Rectal smooth muscle tissue (tissue), 1 donor: Measurements from ENCODE around the gene FAM78A.

Source experiments
- H3K27ac ChIP-seq: one replicate; pipeline ENCODE4 v1.7.0; 2013; ENCODE audit warnings: low read depth, low read length, inconsistent platforms
- H3K27me3 ChIP-seq: one replicate; pipeline ENCODE4 v1.7.0; 2013; ENCODE audit warnings: low read length; ENCODE audit not compliant: control insufficient read depth, insufficient read depth
- H3K36me3 ChIP-seq: one replicate; pipeline ENCODE4 v1.7.0; 2013; ENCODE audit warnings: low read length; ENCODE audit not compliant: control insufficient read depth, insufficient read depth
- H3K4me1 ChIP-seq: one replicate; pipeline ENCODE4 v1.7.0; 2013; ENCODE audit warnings: low read length; ENCODE audit not compliant: control insufficient read depth, insufficient read depth
- H3K4me3 ChIP-seq: one replicate; pipeline ENCODE4 v1.7.0; 2013; ENCODE audit warnings: low read length
- H3K9ac ChIP-seq: one replicate; pipeline ENCODE4 v1.7.0; 2013; ENCODE audit warnings: low read length

The FAM78A gene, protein sequence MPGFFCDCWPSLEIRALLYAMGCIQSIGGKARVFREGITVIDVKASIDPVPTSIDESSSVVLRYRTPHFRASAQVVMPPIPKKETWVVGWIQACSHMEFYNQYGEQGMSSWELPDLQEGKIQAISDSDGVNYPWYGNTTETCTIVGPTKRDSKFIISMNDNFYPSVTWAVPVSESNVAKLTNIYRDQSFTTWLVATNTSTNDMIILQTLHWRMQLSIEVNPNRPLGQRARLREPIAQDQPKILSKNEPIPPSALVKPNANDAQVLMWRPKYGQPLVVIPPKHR

DNA sequence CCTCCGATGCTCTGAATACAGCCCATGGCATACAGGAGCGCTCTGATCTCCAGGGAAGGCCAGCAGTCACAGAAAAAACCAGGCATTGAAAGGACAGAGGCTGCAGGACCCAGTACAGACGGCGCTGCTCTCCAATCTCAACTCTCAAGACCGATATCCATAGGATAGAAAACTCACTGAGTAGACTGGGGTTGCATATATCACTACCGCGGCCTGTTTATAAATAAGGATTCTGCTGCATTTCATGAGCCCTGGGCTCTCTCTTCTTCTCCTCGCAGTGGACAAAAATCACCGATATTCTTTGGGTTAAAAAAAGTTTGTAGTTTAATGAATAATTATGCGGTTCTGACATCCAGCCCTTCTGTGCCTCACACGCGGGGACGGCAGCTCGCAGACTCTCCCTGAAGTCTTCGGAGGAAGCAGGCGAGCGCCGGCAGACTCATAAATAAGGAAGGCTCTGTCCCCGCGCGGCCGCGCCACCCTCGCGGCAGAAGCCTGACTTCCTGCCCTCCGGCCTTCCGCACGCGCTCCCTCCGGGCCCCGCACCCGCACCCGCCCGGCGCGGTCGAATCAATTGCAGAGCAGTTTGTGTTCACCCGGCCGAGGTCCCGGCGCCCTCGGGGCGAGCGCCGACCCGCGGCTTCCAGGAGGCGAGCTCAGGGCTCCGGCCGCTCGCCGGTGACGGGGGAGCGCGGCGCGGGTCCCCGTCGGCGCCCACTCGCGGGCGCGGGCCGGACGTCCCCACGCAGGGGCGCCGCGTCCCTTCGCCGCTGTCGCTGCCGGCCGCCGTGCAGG is at the start of gene FAM78A:
FAM78A (minus strand) TSS at position 417 of the 795 bp plus-strand sequence; CDS start at position 86, 331 bp downstream.
- Histone ChIP-seq H3K36me3 (no peaks in the 10 kb centered on the region), H3K27ac (no peak within 1 kb of the TSS), H3K27me3 (peaks cover 13% of the 10 kb centered on the region), H3K4me3 (peak within 1 kb of the TSS; percentile 60), H3K9ac (peak within 1 kb of the TSS; percentile 36), H3K4me1 (no peaks in the 10 kb centered on the region)

GRCh38 chr9:131324736-131325679 is 48.7 kb upstream of the FAM78A start:
- H3K36me3 ChIP-seq = no peaks in the 10 kb centered on the region
- H3K27ac ChIP-seq = no peak overlapping the region
- no peaks in the 10 kb centered on the region for H3K27me3 ChIP-seq
- no peak overlapping the region for H3K9ac ChIP-seq
- no peak overlapping the region for H3K4me3 ChIP-seq
- H3K4me1 ChIP-seq = no peaks in the 10 kb centered on the region

DNA sequence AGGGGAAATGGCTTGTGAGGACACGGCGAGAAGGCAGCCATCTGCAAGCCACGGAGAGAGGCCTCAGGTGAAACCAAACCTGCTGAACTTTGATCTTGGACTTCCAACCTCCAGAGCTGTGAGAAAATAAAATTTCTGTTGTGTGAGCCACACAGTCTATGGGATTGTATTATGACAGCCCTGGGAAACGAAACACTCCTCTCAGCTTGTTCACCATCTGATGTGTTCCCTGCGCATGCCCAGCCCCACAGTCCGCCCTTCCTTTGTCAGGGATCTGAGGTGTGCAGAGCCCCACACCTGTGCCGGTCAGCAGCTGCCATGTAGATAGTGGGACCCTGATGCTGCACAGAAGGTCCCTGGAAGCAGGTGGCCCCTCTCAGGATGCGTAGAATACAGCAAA is 47.3 kb upstream of the FAM78A start:
- no peak overlapping the region for H3K9ac ChIP-seq

GRCh38 chr9:131320031-131320685 is 43.8 kb upstream of the FAM78A start:
- Histone ChIP-seq H3K27me3 (no peaks in the 10 kb centered on the region), H3K36me3 (no peaks in the 10 kb centered on the region), H3K4me1 (no peaks in the 10 kb centered on the region), H3K9ac (no peak overlapping the region), H3K27ac (no peak overlapping the region), H3K4me3 (no peak overlapping the region)

More for the DNA sequence above, 47.3 kb upstream of the FAM78A start:
- H3K4me3 ChIP-seq = no peak overlapping the region
- H3K27ac ChIP-seq = no peak overlapping the region
- H3K4me1 ChIP-seq = no peaks in the 10 kb centered on the region
- no peaks in the 10 kb centered on the region for H3K27me3 ChIP-seq
- no peaks in the 10 kb centered on the region for H3K36me3 ChIP-seq

- no peak overlapping the region for H3K27ac ChIP-seq
- H3K36me3 ChIP-seq = no peaks in the 10 kb centered on the region
- no peak overlapping the region for H3K4me3 ChIP-seq
- H3K27me3 ChIP-seq = no peaks in the 10 kb centered on the region
- no peak overlapping the region for H3K9ac ChIP-seq
- H3K4me1 ChIP-seq = no peaks in the 10 kb centered on the region
Observed at GRCh38 chr9:131319486-131319885, 43.2 kb upstream of the FAM78A start.

DNA sequence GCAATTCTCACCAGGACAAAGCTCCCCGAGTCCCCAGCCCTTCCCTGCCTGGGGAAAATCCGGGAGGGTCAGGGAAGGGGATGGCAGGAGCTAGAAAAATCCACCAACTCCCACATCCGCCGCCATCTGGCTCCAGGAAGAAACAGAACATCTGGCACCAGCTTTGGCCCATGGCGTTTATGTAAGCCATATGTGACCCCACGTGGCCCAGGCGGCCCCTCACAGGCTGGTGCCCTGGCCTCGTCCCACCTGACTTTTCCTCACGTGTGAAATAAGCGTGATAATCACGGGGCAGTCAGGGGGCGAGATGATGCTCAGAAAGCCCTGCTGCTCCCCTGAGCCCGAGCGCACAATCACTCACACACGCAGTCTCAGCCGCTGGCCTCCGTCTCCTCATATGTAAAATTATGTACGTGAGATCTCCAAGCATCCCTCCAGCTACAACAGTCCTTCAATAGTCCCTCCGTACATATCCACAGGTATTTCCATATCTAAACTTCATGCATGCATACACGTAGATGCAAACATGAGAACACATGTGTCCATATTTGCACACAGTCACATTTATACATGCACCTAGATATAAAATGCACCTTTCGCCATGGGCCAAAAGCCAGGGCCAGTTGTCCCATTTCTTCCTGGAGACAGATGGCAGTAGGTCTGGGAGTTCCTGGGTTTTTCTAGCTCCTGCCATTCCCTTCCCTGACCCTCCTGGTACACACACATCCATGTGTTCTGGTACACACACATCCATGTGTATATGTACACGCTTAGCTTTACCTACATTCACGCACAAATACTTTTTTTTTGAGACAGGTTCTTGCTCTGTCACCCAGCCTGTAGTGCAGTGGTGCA is 42.1 kb upstream of the FAM78A start:
- H3K27me3 ChIP-seq = no peaks in the 10 kb centered on the region

DNA sequence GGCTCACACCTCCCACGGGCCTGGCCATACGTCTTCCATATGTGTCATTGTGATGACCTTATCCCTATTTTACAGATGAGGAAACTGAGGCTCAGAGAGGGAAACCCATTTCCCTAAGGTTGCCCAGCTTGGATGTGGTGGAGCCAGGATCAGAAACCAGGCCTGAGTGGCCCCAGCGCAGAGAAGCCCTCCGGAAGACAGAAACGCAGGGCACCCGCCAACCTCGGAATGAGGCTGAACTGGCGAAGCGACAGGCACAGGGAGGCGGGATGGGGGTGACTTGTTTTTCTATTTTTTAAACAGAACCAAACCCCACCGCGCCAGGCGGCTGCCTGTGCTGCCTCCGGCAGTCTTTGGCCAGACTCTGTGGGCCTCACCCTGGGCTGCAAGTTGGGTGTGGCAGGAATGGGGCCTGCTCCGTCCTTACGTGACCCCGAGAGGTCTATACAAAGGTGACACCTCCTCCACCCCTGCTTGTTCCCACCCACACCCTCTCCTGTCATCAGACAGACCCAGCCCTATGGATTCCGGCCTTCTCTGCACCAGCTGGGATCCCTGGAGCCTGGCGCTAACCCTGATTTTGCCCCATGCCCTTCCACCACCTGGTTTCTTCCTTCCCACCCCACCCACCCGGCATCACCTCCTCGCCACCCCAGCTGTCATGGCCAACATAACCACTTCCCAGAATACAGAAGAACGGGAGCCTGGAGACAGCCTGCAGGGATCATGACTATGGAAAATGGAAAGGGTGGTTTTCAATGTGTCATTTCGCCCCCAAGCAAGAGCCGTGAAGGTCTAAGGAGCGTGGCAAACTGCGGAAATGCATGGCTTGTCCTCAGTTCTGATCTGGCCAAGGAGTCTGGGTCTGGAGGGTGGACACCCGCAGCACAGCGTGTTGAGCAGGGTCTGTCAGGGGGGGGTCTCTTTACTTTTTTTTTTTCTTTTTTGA is 36.8 kb upstream of the FAM78A start:
- H3K9ac ChIP-seq = no peak overlapping the region
- H3K36me3 ChIP-seq = no peaks in the 10 kb centered on the region
- H3K27me3 ChIP-seq = no peaks in the 10 kb centered on the region
- H3K4me1 ChIP-seq = no peaks in the 10 kb centered on the region
- H3K27ac ChIP-seq = no peak overlapping the region
- no peak overlapping the region for H3K4me3 ChIP-seq

More for the DNA sequence above, 42.1 kb upstream of the FAM78A start:
- Histone ChIP-seq H3K27ac (no peak overlapping the region), H3K9ac (no peak overlapping the region), H3K4me1 (no peaks in the 10 kb centered on the region), H3K4me3 (no peak overlapping the region), H3K36me3 (no peaks in the 10 kb centered on the region)

DNA sequence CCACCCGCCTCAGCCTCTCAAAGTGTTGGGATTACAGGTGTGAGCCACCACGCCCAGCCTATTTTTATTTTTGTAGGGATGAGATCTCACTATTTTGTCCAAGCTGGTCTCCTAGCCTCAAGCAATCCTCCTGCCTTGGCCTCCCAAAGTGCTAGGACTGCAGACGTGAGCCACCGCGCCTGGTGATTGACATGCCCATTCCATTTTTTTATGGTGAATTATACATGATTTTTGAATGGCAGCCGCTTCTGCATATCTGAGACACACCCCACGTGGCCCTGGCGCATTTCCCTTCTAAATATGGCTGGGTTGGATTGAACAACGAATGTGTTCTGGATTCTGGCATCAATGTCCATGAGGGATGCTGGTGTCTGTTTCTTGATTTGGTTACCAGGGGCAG is 35.9 kb upstream of the FAM78A start:
- Histone ChIP-seq H3K4me1 (no peaks in the 10 kb centered on the region), H3K36me3 (no peaks in the 10 kb centered on the region), H3K27ac (no peak overlapping the region)

DNA sequence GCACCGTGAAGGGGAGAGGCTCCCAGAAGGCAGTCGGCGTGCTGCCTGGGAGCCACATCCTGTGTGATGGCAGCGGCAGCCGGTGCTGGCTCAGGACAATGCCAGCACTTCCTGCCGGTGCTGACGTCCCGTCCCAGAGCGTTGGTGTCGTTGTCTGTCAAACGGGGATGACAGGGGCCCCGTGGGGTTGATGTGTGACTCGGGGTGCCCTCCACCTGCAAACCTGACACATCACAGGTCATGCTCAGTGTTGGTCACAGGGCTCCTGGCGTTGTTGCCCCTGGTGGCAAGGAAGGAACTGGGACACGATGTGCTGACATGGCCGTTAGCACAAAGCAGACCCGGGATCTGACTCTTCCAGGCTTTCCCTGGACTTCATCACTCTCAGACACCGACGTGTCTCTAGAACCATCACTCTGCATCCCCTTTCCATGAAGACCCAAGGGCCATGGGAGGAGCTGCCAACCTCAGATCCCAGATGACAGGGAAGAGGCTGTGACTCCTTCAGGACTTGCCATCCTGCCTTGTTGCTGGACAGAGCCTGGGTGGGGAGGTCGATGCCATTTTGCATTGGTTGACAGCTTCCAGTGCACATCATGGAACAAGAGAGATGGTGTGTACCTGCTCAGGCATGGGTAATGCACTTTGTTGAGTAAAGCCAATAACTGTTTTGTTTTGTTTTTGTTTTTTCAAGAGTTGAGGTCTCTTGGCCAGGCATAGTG is 34.7 kb upstream of the FAM78A start:
- H3K27me3 ChIP-seq = no peaks in the 10 kb centered on the region
- no peaks in the 10 kb centered on the region for H3K4me1 ChIP-seq
- H3K36me3 ChIP-seq = no peaks in the 10 kb centered on the region
- no peak overlapping the region for H3K9ac ChIP-seq
- H3K4me3 ChIP-seq = no peak overlapping the region
- no peak overlapping the region for H3K27ac ChIP-seq

More for the DNA sequence above, 35.9 kb upstream of the FAM78A start:
- Histone ChIP-seq H3K9ac (no peak overlapping the region), H3K4me3 (no peak overlapping the region), H3K27me3 (no peaks in the 10 kb centered on the region)
